ENCODE results near the gene SMIM35.

SMIM35 gene

GRCh38 chr11:118124929-118125535, 38.3 kb upstream of the SMIM35 start:
- no peak for TF ChIP-seq ZNF384 (IDR thresholded peaks at IDR 0.05)
- TF ChIP-seq FOXA1 (IDR thresholded peaks at IDR 0.05) = no peak
- TF ChIP-seq ARNT (IDR thresholded peaks at IDR 0.05) = no peak
- no peak for TF ChIP-seq CTBP1 (IDR thresholded peaks at IDR 0.05; ENCODE audit: borderline replicate concordance)
- TF ChIP-seq PKNOX1 (IDR thresholded peaks at IDR 0.05) = no peak
- no peak for TF ChIP-seq NFRKB (IDR thresholded peaks at IDR 0.05)
- no peak for TF ChIP-seq TARDBP (IDR thresholded peaks at IDR 0.05)
- POLR2A ChIA-PET = no interaction called here
- CTCF ChIA-PET = no interaction called here
- no peak for DNase-seq (ENCODE audit: extremely low spot score)

GRCh38 chr11:118120793-118121192, 34.0 kb upstream of the SMIM35 start:
- TF ChIP-seq FOXA1 (IDR thresholded peaks at IDR 0.05) (no peak), SP1 (IDR thresholded peaks at IDR 0.05) (no peak), ARNT (IDR thresholded peaks at IDR 0.05) (no peak), PKNOX1 (IDR thresholded peaks at IDR 0.05) (no peak), FOXM1 (IDR thresholded peaks at IDR 0.05; ENCODE audit: borderline replicate concordance) (no peak)
- no peak for DNase-seq (ENCODE audit: extremely low spot score)
- ChIA-PET POLR2A (no interaction called here), CTCF (no interaction called here)

GRCh38 chr11:118117790-118118601, 31.2 kb upstream of the SMIM35 start:
- CTCF ChIA-PET = no interaction called here
- no peak for TF ChIP-seq ZNF384 (IDR thresholded peaks at IDR 0.05)
- no peak for TF ChIP-seq L3MBTL2 (conservative IDR thresholded peaks at IDR 0.05)
- TF ChIP-seq TARDBP (IDR thresholded peaks at IDR 0.05) = no peak
- no peak for TF ChIP-seq LEF1 (IDR thresholded peaks at IDR 0.05; ENCODE audit: borderline replicate concordance)
- TF ChIP-seq ELF4 (IDR thresholded peaks at IDR 0.05) = no peak
- TF ChIP-seq FOXK2 (IDR thresholded peaks at IDR 0.05) = no peak
- DNase-seq (ENCODE audit: extremely low spot score) = no peak
- POLR2A ChIA-PET = interaction anchor here (1.2 kb wide), 1 partner anchor 62 kb away, joined by 3 read pairs; no protein-coding TSS in a partner anchor

GRCh38 chr11:118115048-118115447, 28.3 kb upstream of the SMIM35 start:
- POLR2A ChIA-PET = no interaction called here
- CTCF ChIA-PET = no interaction called here
- TF ChIP-seq BHLHE40 (IDR thresholded peaks at IDR 0.05; ENCODE audit: borderline replicate concordance) (no peak), FOXM1 (IDR thresholded peaks at IDR 0.05; ENCODE audit: borderline replicate concordance) (no peak), ARNT (IDR thresholded peaks at IDR 0.05) (no peak), CTBP1 (IDR thresholded peaks at IDR 0.05; ENCODE audit: borderline replicate concordance) (no peak), PKNOX1 (IDR thresholded peaks at IDR 0.05) (no peak), FOXA1 (IDR thresholded peaks at IDR 0.05) (no peak), L3MBTL2 (conservative IDR thresholded peaks at IDR 0.05) (no peak), ELF4 (IDR thresholded peaks at IDR 0.05) (no peak), FOXK2 (IDR thresholded peaks at IDR 0.05) (no peak), SP1 (IDR thresholded peaks at IDR 0.05) (no peak), TARDBP (IDR thresholded peaks at IDR 0.05) (no peak), HDGF (IDR thresholded peaks at IDR 0.05; ENCODE audit: borderline replicate concordance) (no peak), SUZ12 (IDR thresholded peaks at IDR 0.05) (no peak), NFRKB (IDR thresholded peaks at IDR 0.05) (no peak), LEF1 (IDR thresholded peaks at IDR 0.05; ENCODE audit: borderline replicate concordance) (no peak), ZNF384 (IDR thresholded peaks at IDR 0.05) (no peak)
- DNase-seq (ENCODE audit: extremely low spot score) = no peak

- no peak for TF ChIP-seq TARDBP (IDR thresholded peaks at IDR 0.05)
- TF ChIP-seq ZNF384 (IDR thresholded peaks at IDR 0.05) = no peak
- no peak for TF ChIP-seq ELF4 (IDR thresholded peaks at IDR 0.05)
- no peak for TF ChIP-seq ARNT (IDR thresholded peaks at IDR 0.05)
- no peak for TF ChIP-seq BHLHE40 (IDR thresholded peaks at IDR 0.05; ENCODE audit: borderline replicate concordance)
- TF ChIP-seq SUZ12 (IDR thresholded peaks at IDR 0.05) = no peak
- no peak for TF ChIP-seq SP1 (IDR thresholded peaks at IDR 0.05)
- TF ChIP-seq CTBP1 (IDR thresholded peaks at IDR 0.05; ENCODE audit: borderline replicate concordance) = no peak
- no peak for TF ChIP-seq LEF1 (IDR thresholded peaks at IDR 0.05; ENCODE audit: borderline replicate concordance)
- no peak for TF ChIP-seq FOXM1 (IDR thresholded peaks at IDR 0.05; ENCODE audit: borderline replicate concordance)
- TF ChIP-seq NFRKB (IDR thresholded peaks at IDR 0.05) = no peak
- TF ChIP-seq L3MBTL2 (conservative IDR thresholded peaks at IDR 0.05) = no peak
- no peak for TF ChIP-seq FOXA1 (IDR thresholded peaks at IDR 0.05)
- TF ChIP-seq FOXK2 (IDR thresholded peaks at IDR 0.05) = no peak
- TF ChIP-seq PKNOX1 (IDR thresholded peaks at IDR 0.05) = no peak
- no peak for TF ChIP-seq HDGF (IDR thresholded peaks at IDR 0.05; ENCODE audit: borderline replicate concordance)
- DNase-seq (ENCODE audit: extremely low spot score) = no peak
- ChIA-PET POLR2A (no interaction called here), CTCF (no interaction called here)
Measured at GRCh38 chr11:118114266-118114665, 27.5 kb upstream of the SMIM35 start.
